Measurements from ENCODE around the gene MYL7.
"Not testable (repeated sequence)": the region's sequence is repeated elsewhere in the genome, so short reads cannot be mapped to it uniquely, and the experiment has no call there.

MYL7 gene

DNA sequence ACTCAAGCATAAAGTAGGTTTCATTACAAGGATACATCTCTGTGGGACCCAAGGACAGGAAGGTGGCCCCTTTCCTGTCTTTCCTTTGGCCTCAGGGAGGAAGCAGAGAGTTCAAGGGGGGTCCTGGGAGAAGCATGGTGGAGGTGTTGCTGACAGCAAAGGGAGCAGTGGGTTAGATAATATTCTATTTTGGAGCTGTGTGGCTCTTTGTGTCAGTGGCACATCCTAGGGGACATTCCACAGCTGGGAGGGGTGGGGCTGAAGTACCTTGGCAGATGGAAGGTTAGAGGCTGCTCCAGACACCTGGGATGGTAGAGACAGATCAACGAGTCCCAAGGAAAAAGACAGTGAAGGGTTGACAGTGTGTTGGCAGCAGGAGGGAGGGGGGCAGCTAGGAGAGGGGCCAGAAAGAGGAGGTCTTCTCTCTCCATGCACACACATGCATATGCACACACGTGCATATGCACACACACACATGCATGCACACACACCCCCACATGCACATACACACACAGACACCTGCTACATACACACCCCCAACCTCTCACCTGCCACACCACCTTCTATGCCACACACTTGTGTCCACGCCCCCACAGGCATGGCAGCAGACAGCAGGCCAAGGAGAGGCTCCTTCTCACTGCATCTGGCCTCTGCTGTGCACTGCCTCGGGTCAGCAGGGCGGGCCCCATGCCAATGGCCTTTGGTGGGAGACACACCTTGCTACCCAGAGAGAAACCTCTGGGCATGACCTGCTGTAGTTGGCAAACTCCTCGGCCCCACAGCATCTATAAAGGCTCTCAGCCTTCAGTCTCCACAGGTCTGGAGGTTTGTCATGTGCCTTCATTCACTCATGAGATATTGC lies 12.2 kb downstream of the MYL7 start:
- DNase-seq, result no peak

DNA sequence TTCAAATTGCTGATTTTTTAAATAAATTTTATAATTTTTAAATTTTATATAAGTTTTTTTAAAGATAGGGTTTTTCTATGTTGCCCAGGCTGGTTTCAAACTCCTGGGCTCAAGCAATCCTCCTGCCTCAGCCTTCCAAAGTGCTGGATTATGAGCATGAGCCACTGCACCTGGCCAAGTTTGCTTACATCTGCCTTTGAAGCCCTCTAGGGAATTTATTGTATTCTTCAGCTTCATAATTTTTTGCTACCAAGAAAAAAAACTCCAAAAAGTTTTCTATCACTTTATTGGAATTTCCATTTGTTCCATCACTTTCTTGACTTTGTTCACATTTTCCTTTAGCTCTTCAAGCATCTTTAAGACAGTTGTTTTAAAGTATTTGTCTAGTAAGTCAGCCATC lies 14.0 kb downstream of the MYL7 start:
- no peak for DNase-seq

DNA sequence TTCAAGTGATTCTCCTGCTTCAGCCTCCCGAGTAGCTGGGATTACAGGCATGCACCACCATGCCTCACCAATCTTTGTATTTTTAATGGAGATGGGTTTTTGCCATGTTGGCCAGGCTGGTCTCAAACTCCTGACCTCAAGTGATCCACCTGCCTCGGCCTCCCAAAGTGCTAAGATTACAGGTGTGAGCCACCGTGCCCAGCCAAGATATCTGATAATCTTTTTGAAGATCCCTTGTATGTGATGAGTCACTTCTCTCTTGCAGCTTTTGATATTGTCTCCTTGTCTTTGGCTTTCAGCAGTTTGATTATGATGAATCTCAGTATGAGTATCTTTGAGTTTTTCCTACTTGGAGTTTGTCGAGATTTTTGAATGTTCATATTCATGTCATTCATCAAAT lies 14.6 kb downstream of the MYL7 start:
- not testable (repeated sequence) for DNase-seq

DNA sequence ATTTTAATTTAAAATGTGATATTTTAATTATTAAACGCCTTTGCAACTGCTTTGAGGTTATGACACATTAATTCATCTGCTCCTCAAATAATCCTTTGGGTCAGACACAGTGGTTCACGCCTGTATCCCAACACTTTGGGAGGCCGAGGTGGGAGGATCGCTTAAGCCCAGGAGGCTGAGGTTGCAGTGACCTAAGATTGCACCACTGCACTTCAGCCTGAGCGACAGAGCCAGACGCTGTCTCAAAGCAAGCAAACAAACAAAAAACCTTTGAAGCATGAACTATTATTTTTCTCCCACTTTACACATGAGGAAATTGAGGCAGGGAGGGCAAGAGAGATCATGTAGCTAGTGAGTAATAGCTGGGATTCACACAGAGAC lies 16.3 kb downstream of the MYL7 start:
- DNase-seq, result no peak

DNA sequence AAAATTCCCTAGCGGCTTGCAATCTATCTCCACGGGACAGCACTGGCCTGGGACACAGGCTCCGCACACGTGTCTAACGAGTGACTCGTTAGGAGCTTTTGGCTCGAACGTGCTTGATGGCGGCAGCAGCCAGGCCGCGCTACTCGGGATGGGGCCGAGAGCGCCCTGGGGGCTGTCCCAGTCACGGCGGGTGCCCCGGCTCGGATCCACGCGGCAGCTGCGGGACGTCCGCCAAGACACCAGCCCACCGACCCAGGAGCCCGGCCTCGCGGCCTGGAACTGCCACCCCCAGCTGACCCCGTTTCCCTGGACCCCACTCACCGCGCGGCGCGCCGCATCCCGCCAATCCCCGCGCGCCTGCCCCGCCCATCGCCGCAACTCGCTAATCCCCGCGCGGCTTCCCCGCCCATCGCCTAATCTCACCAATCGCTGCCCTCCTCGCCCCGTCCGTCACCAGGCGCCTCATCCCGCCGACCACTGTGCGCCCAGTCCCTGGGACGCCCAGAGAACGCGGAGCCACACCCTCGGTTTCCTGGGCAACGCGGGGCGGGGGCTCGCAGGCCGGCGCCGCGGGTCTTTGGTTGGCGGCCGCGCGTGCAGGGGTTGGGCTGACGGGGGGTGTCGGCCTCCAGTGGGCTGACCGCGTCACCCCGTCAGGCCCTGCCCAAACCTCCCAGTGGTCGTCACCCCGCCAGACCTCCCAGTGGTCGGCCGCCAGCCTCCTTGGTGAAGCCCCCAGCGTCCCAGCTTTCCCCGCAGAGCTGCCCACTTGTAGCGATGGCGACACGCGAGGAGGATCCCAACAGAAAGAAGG lies 17.7 kb downstream of the MYL7 start, which contains the start of gene POLD2:
Gene POLD2 (minus strand): TSS at position 359 of the 814 bp plus-strand sequence. CDS start 1,495 bp downstream, outside the sequence.
- DNase-seq, result peak; percentile 90

DNA sequence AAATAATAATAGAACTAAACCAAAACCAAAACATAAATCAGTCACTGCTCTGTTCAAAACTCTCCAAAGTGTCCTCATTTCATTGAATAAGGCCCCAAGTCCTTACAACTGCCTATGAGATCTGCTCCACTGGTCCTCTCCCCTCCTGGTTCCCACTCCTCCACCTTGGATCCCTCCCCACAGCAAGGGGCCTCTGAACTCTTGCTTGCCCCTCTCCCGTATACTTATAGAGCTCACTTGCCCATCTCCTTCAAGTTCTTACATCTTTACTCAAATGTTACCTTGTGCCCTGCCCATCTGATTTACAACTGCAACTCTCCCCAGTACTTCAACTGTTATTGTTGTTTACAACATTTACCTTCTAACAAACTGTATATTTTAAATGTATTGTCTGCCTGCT lies 18.6 kb downstream of the MYL7 start:
- no peak for DNase-seq

DNA sequence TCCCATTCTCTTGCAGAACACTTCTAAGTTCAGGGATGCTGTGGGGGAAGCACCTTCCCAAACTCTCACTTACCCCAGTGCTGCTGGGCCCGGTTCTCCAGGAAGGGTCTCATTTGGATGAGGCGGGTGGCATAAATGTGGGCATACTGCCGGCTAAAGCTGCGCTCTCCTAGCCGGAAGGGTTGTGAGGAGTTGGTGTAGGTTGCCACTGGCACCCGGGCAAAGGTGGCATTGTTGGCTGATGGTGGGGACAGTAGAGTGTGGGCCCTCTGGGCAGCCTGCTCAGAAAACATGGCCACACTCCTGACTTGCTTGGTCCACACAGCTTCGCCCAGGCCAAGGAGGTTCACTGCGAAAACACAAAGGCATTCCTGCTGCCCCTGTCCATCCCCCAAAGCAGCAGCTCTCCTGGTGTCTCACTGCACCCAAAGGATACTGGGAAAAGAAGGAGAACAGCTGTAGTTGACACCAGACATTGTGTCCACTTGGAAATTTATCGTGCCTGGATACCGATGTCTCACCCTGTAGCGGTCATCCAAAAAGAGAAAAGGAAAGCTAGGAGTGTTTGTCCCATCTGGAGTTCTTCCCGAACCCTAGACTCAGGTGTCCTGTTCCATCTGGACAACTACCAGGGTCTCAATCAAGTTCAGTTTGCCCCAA lies 19.2 kb downstream of the MYL7 start:
- no peak for DNase-seq

DNA sequence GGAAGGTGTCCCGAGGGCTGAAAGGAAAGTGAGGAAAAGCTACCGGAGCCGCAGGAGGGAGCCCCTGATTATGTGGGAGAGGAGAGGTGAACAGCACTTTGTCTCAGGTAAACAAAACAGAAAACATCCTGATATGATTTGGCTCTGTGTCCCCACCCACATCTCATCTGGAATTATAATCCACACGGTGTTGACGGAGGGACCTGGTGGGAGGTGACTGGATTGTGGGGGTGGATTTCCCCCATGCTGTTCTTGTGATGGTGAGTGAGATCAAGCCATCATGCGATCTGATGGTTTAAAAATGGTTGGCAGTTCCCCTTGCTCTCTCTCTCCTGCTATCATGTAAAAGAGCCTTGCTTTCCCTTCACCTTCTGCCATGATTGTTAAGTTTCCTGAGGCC lies 20.7 kb downstream of the MYL7 start:
- no peak for DNase-seq

DNA sequence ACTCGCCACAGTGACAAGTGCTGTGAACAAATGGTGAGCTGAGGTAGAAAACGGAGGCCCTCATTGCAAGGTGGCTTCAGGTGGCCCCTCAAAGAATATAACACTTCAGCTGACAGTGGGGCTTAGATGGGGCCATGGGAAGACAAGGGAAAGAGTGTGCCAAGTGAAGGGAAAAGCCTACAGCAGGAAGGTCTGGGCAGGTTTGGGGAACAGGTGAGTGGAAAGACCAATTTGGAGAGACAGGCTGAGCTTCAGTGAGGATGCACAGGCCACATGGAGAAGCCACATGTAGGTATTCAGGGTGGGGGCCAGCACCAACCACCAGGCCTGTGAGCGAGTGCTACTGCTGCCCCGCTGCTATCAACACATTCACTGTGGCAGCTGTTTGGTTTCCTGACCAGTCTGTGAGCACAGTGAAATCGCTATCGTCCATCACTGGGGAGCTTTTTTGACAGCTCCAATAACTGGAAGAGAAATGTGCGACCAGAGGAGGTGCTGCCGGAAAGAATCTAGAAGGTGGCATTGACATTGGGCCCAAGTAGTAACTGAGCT lies 21.2 kb downstream of the MYL7 start:
- no peak for DNase-seq

DNA sequence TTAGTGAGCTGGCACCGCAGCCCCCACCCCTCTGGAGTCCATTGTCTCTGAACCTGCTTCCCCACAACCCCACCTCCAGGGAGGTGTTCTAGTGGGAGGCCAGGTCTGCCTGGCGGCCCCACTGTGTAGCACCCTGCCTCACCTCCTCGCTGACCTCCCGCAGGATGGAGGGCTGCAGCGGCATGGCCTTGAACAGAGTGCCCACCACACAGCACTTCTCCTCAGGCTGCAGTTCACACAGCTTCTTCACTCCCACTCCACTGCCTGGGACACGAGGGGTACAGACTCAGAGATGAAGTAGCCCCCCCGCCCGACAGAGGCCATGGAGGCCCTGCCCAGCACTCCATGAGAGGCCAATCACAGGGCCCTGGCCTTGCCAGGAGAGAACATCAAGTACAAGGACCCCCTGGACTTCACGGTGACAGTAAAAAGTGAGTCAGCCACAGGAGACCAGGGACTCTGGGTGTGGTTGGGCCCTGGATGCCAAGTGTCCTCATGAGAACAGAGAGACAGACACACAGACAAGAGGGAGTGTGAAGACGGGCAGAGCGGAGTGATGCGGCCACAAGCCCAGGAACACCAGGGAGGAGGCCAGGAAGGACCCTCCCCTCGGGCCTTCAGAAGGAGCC lies 23.2 kb downstream of the MYL7 start:
- no peak for DNase-seq

DNA sequence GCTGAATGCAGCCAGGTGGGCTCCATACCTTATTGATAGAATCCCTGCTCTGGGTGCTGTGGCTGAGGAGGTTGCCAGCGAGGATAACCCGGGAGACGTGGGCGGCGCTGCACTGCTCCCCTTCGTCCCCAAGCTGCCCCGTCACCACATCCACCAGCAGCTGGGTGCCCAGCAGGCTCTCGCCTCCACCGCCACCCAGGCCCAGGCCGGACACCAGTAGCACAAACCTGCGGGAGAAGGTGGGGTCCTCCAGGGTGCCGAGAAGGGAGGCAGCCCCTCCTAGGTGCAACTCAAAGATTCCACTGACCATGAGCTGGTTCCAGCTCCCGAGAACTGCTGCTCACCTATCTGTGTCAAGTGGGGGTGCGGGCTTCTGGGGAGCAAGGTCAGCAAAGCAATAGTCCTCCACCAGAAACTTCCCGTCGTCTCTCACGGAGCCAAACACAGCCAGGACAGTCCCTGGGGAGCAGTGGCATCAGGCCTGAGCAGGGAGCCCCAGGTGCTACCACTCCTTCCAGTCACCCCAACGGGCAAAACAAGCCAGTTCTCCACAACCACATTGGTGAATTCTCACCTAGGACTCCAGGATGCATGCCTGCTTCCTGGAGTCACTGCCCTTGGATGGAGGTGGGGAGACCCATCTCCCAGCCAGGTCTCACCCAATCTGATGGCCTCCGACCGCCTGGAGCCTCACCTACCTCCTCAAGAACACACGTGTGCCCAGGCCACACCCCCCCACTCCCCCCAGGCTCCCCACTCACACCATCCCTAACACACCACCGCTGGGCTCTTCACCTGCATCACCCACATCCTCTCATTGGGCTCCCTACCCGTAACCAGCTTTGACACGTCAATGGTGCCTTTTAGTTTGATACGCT lies 24.1 kb downstream of the MYL7 start:
- DNase-seq, result no peak

DNA sequence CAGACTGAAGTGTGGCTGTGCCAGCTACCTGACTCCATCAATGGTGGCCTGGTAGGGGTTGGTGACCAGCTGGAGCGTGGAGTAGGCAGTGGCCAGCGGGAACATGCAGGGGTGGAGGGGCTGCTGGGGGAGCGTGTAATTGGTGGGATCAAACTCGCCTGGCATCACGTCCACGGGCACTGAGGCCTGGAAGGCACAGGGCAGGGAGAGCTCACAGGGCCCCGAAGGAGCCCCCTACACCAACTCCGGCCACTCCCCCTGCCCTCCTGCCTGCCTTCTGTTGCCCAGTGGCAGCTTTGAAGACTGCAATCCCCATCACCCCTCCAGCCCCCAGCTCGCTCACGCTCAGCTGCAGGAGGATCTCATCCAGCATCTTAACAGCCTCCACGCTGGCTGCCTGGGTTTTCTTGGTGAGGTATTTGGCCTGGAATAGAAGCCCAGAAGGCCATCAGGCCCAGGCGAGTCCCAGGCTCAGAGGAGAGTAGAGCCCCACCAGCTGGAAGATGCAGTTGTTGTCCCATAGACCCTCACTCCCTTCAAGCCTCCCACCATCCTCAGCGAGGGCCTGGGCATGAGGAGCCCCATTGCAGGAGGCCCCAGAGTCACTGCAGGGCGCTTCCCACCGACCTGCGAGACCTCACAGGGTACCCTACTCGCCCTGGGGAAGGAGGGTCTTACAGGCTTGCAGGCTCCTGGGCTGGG lies 24.9 kb downstream of the MYL7 start:
- DNase-seq, result no peak

DNA sequence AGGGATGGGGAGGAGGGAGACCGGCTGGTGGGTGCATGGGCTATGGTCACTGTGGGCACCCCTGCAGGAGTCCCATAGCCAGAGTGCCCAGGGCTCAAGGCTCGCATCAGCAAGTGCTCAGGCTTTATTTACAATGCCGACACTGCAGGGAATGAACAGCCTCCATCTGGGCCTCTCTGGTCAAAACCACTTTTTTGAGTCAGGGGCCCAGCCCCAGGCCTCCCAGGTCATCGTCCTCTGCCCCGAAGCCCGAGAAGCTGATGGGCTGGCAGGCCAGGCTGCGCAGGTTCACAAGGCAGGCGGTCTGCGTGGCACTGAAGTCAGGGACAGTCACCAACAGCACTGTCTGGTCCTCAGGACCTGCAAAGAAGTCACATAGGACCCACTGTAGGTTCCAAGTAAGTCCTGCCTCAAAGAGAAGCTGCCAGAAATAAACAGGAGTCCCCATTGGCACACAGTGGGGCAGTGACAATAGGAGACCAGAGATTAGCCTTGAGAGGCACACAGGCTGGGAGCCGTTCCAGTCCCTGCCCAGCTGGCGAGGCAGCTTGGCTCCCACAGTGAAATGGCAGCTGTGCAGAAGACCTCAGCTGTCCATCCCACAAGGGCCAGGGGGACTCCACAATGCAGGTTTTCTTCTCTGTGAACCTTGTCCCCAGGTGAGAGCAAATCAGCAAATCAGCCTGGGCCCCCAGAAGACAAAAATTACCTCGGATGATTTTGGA lies 26.4 kb downstream of the MYL7 start:
- DNase-seq, result no peak

DNA sequence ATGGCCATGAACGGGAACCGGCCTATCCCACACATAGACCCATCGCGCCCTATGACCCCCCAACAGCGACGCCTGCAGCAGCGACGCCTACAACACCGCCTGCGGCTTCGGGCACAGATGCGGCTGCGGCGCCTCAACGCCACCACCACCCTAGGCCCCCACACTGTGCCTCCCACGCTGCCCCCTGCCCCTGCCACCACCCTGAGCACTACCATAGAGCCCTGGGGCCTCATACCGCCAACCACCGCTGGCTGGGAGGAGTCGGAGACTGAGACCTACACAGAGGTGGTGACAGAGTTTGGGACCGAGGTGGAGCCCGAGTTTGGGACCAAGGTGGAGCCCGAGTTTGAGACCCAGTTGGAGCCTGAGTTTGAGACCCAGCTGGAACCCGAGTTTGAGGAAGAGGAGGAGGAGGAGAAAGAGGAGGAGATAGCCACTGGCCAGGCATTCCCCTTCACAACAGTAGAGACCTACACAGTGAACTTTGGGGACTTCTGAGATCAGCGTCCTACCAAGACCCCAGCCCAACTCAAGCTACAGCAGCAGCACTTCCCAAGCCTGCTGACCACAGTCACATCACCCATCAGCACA lies 27.3 kb downstream of the MYL7 start:
- DNase-seq, result no peak

DNA sequence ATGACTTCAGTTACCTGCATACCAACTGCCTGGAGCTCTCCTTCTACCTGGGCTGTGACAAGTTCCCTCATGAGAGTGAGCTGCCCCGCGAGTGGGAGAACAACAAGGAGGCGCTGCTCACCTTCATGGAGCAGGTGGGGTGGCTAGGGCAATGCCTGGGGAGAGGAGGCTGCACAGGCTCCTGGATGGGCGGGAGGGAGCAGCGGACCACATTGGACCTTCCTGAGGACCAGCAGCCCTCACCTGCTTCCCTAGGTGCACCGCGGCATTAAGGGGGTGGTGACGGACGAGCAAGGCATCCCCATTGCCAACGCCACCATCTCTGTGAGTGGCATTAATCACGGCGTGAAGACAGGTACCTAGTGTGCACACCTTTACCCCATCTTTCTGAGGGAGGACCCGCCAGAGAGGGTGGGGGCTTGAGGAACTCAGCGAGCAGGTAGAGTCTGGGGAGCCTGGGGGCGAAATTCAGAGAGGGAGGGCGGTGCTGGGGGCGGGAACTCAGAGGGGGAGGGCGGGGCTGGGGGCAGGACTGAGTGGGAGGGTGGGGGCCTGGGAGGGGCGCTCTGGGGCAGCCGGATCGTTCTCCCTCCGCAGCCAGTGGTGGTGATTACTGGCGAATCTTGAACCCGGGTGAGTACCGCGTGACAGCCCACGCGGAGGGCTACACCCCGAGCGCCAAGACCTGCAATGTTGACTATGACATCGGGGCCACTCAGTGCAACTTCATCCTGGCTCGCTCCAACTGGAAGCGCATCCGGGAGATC lies 28.0 kb downstream of the MYL7 start:
- no peak for DNase-seq

DNA sequence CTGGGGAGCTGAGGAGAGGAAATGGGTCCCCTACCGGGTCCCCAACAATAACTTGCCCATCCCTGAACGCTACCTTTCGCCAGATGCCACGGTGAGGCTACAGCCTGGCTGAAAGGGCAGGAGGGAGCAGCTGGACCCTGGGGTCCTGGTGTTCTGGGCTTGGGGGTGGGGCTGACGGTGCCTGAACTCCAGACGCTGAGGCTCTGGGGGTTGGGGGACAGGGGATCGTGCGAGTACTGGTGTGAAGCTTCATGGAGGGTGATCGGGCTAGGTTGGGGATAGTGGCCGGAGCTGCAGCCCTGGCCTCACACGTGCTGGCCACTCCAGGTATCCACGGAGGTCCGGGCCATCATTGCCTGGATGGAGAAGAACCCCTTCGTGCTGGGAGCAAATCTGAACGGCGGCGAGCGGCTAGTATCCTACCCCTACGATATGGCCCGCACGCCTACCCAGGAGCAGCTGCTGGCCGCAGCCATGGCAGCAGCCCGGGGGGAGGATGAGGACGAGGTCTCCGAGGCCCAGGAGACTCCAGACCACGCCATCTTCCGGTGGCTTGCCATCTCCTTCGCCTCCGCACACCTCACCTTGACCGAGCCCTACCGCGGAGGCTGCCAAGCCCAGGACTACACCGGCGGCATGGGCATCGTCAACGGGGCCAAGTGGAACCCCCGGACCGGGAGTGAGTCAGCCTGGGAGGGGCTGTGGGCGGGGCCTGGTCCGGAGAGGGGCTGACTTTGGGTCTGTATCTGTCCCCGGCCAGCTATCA lies 28.7 kb downstream of the MYL7 start:
- DNase-seq, result no peak

DNA sequence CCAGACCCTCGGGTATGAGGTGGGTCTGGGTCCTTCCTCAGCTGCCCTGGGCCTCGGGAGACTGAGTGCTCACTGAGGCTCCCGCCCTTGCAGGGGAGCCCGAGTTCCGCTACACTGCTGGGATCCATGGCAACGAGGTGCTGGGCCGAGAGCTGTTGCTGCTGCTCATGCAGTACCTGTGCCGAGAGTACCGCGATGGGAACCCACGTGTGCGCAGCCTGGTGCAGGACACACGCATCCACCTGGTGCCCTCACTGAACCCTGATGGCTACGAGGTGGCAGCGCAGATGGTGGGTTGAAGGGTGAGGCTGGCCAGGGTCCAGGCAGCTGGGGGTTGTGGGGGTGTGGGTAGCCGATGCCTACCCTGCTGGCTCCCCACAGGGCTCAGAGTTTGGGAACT lies 29.4 kb downstream of the MYL7 start:
- DNase-seq, result no peak

All from GF-D8 (cell line).